ENCODE data around the gene MCEMP1.

Gene MCEMP1

GRCh38 chr19:7678971-7679751 lies 2.3 kb downstream of the MCEMP1 start:
- no peak for DNase-seq (ENCODE audit: low read depth)
- H3K4me3 ChIP-seq (ENCODE audit: low read depth, low read length), result no peak overlapping the region

GRCh38 chr19:7679771-7680605 lies 3.1 kb downstream of the MCEMP1 start:
- TF ChIP-seq CTCF (IDR thresholded peaks at IDR 0.05; ENCODE audit: control insufficient read depth, extremely low read depth, insufficient read depth), result no peak
- DNase-seq (ENCODE audit: low read depth), result no peak
- peak overlapping the region; percentile 85 for H3K4me3 ChIP-seq (ENCODE audit: low read depth, low read length)

More at GRCh38 chr19:7678971-7679751, 2.3 kb downstream of the MCEMP1 start:
- peak; percentile 44 for TF ChIP-seq CTCF (IDR thresholded peaks at IDR 0.05; ENCODE audit: control insufficient read depth, extremely low read depth, insufficient read depth)

GRCh38 chr19:7680606-7681339 lies 3.9 kb downstream of the MCEMP1 start, which contains the start of gene TRAPPC5:
Gene TRAPPC5, plus strand, starts transcription at chr19:7680833. Its CDS starts 1,421 bp downstream, at chr19:7682254.
- peak; percentile 98 for TF ChIP-seq CTCF (IDR thresholded peaks at IDR 0.05; ENCODE audit: control insufficient read depth, extremely low read depth, insufficient read depth)
- DNase-seq (ENCODE audit: low read depth), result no peak
- H3K4me3 ChIP-seq (ENCODE audit: low read depth, low read length), result peak within 1 kb of the TSS; percentile 85

- peak; percentile 69 for TF ChIP-seq CTCF (IDR thresholded peaks at IDR 0.05; ENCODE audit: control insufficient read depth, extremely low read depth, insufficient read depth)
- DNase-seq (ENCODE audit: low read depth), result no peak
- H3K4me3 ChIP-seq (ENCODE audit: low read depth, low read length), result peak overlapping the region; percentile 85
These were observed 4.7 kb downstream of the MCEMP1 start for GRCh38 chr19:7681340-7682174.

GRCh38 chr19:7682175-7682855 lies 5.4 kb downstream of the MCEMP1 start:
- no peak for TF ChIP-seq CTCF (IDR thresholded peaks at IDR 0.05; ENCODE audit: control insufficient read depth, extremely low read depth, insufficient read depth)
- peak overlapping the region; percentile 85 for H3K4me3 ChIP-seq (ENCODE audit: low read depth, low read length)
- DNase-seq (ENCODE audit: low read depth), result no peak

Measured in LNCaP clone FGC (cell line).